Measurements from ENCODE around the gene PDE3A. TPM values are rescaled to one million over a fixed set of nuclear protein-coding genes. Genes with fewer than 3 reads are reported as not detected.

PDE3A gene
- total RNA-seq (2021) (2.2 to 2.8 TPM (median 2.3 TPM) in 3 replicates), Bru-seq, nascent RNA (percentile 41 among the genes with signal in this experiment)
- long read RNA-seq, experiment 1, full-length matches to known transcripts: 4 of 13 reads
- long read RNA-seq, experiment 1, partial matches to known transcripts: 1 of 13 reads
- long read RNA-seq, experiment 1, other reads (novel, unspliced or antisense): 8 of 13 reads
- long read RNA-seq, experiment 2, partial matches to known transcripts: 0 of 3 reads
- long read RNA-seq, experiment 2, other reads (novel, unspliced or antisense): 3 of 3 reads
- long read RNA-seq, experiment 3: 0 reads

DNA sequence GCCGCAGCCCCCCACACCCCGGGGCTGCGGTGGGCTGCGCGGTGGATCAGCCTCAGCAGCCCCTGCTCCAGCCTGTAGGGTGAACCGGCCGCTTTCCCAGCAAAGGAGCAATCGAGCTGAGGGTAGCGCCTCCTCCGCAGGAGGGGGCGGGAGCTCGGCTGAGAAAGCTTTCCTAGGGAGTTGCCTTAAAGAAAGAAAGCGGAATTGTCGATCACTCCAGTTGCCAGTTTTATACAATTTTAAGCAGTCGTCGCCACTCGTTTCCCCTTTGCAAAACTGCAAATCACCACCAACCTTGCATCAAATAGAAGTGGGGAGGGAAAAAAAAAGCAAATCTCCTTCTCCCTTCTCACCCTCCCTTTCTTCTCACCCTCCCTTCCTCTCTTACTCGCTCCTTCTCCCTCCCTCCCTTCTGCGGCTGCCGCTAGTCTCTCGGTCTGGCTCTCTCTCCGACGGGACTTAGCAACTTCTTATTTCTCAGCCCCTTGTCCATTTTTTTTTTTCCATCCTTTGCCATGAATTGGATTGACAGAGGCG lies at the start of gene PDE3A:
Gene PDE3A, plus strand, starts transcription at position 424 of the 537 bp plus-strand sequence. CDS start 748 bp downstream, outside the sequence.
- DNase-seq (ENCODE audit: low spot score) (peak; percentile 81), ATAC-seq (peak; percentile 78)
- ChIA-PET POLR2A (interaction anchor here (0.5 to 0.9 kb wide), 4 partner anchors 12 to 30 kb away, joined by 3 to 8 read pairs (median 3); no protein-coding TSS in a partner anchor), CTCF (interaction anchor here (0.7 to 2.2 kb wide), 13 partner anchors 8 to 611 kb away, joined by 3 to 7 read pairs (median 4); no protein-coding TSS in a partner anchor)
- Mint-ChIP-seq H3K4me3 (peak within 1 kb of the TSS; percentile 95), H3K36me3 (no peaks in the 10 kb centered on the region), H3K9me3 (no peaks in the 10 kb centered on the region), H3K4me1 (peaks cover 18% of the 10 kb centered on the region), H3K27ac (peak within 1 kb of the TSS; percentile 90; the same call in 1 of the 2 replicates), H3K27me3 (ENCODE audit: low read depth) (peaks cover 19% of the 10 kb centered on the region)
- TF ChIP-seq ATF2 (CRISPR knock-in tag; IDR thresholded peaks at IDR 0.05; ENCODE audit: borderline replicate concordance, low read depth): no peak
- no peak for TF ChIP-seq ATF3 (CRISPR knock-in tag; conservative IDR thresholded peaks at IDR 0.05)
- no peak for TF ChIP-seq ATF1 (CRISPR knock-in tag; IDR thresholded peaks at IDR 0.05)
- no peak for TF ChIP-seq ZBTB21 (CRISPR knock-in tag; IDR thresholded peaks at IDR 0.05; ENCODE audit: borderline replicate concordance)
- TF ChIP-seq EMX1 (CRISPR knock-in tag; IDR thresholded peaks at IDR 0.05): no peak
- TF ChIP-seq SP1 (CRISPR knock-in tag; conservative IDR thresholded peaks at IDR 0.05): no peak

- ChIA-PET CTCF (no interaction called here), POLR2A (no interaction called here)
- TF ChIP-seq, protein P1, sequence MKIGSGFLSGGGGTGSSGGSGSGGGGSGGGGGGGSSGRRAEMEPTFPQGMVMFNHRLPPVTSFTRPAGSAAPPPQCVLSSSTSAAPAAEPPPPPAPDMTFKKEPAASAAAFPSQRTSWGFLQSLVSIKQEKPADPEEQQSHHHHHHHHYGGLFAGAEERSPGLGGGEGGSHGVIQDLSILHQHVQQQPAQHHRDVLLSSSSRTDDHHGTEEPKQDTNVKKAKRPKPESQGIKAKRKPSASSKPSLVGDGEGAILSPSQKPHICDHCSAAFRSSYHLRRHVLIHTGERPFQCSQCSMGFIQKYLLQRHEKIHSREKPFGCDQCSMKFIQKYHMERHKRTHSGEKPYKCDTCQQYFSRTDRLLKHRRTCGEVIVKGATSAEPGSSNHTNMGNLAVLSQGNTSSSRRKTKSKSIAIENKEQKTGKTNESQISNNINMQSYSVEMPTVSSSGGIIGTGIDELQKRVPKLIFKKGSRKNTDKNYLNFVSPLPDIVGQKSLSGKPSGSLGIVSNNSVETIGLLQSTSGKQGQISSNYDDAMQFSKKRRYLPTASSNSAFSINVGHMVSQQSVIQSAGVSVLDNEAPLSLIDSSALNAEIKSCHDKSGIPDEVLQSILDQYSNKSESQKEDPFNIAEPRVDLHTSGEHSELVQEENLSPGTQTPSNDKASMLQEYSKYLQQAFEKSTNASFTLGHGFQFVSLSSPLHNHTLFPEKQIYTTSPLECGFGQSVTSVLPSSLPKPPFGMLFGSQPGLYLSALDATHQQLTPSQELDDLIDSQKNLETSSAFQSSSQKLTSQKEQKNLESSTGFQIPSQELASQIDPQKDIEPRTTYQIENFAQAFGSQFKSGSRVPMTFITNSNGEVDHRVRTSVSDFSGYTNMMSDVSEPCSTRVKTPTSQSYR (CRISPR knock-in tag; IDR thresholded peaks at IDR 0.05): no peak
- TF ChIP-seq ATF3 (CRISPR knock-in tag; conservative IDR thresholded peaks at IDR 0.05) (no peak), NFE2L1 (CRISPR knock-in tag; IDR thresholded peaks at IDR 0.05) (no peak), ESRRA (CRISPR knock-in tag; IDR thresholded peaks at IDR 0.05; ENCODE audit: borderline replicate concordance) (no peak), ZSCAN18 (CRISPR knock-in tag; IDR thresholded peaks at IDR 0.05) (no peak), JUN (CRISPR knock-in tag; IDR thresholded peaks at IDR 0.05) (no peak), NR2C2 (CRISPR knock-in tag; IDR thresholded peaks at IDR 0.05) (no peak), NR1H2 (CRISPR knock-in tag; IDR thresholded peaks at IDR 0.05) (no peak), FOXJ3 (CRISPR knock-in tag; IDR thresholded peaks at IDR 0.05; ENCODE audit: borderline replicate concordance) (no peak), USF1 (CRISPR knock-in tag; IDR thresholded peaks at IDR 0.05) (no peak), CREM (CRISPR knock-in tag; IDR thresholded peaks at IDR 0.05) (no peak), RELA (CRISPR knock-in tag; IDR thresholded peaks at IDR 0.05; ENCODE audit: borderline replicate concordance) (no peak), ZBTB21 (CRISPR knock-in tag; IDR thresholded peaks at IDR 0.05; ENCODE audit: borderline replicate concordance) (no peak), ZNF317 (CRISPR knock-in tag; IDR thresholded peaks at IDR 0.05; ENCODE audit: borderline replicate concordance, low read depth) (no peak), SMAD3 (CRISPR knock-in tag; IDR thresholded peaks at IDR 0.05; ENCODE audit: borderline replicate concordance) (no peak), SMAD4 (CRISPR knock-in tag; IDR thresholded peaks at IDR 0.05) (no peak), HMGXB4 (CRISPR knock-in tag; IDR thresholded peaks at IDR 0.05) (no peak)
- TF ChIP-seq, protein P2, sequence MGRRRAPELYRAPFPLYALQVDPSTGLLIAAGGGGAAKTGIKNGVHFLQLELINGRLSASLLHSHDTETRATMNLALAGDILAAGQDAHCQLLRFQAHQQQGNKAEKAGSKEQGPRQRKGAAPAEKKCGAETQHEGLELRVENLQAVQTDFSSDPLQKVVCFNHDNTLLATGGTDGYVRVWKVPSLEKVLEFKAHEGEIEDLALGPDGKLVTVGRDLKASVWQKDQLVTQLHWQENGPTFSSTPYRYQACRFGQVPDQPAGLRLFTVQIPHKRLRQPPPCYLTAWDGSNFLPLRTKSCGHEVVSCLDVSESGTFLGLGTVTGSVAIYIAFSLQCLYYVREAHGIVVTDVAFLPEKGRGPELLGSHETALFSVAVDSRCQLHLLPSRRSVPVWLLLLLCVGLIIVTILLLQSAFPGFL (CRISPR knock-in tag; IDR thresholded peaks at IDR 0.05; ENCODE audit: borderline replicate concordance): no peak
- DNase-seq (ENCODE audit: low spot score) (no peak), ATAC-seq (no peak)
- H3K27ac Mint-ChIP-seq: peak overlapping the region; percentile 80
- peaks cover 6% of the 10 kb centered on the region for H3K9me3 Mint-ChIP-seq
- H3K36me3 Mint-ChIP-seq: no peaks in the 10 kb centered on the region
- H3K4me1 Mint-ChIP-seq: peaks cover 26% of the 10 kb centered on the region
- H3K27me3 Mint-ChIP-seq (ENCODE audit: low read depth): no peaks in the 10 kb centered on the region
- no peak overlapping the region for H3K4me3 Mint-ChIP-seq
Observed at GRCh38 chr12:20319366-20319765, 49.0 kb upstream of the PDE3A start.
